ENCODE results near the gene INSYN2B.
"Not testable (repeated sequence)": the region's sequence is repeated elsewhere in the genome, so short reads cannot be mapped to it uniquely, and the experiment has no call there.

The INSYN2B gene

GRCh38 chr5:169848271-169848670 lies 132.0 kb downstream of the INSYN2B start:
- DNase-seq (ENCODE audit: low read depth), result no peak

- no peak for DNase-seq (ENCODE audit: low read depth)
These were observed 132.8 kb downstream of the INSYN2B start for GRCh38 chr5:169847519-169847918.

- no peak for DNase-seq (ENCODE audit: low read depth)
These were observed 137.6 kb downstream of the INSYN2B start for GRCh38 chr5:169842699-169843098.

- no peak for DNase-seq (ENCODE audit: low read depth)
These were observed 139.9 kb downstream of the INSYN2B start for GRCh38 chr5:169840405-169840804.

GRCh38 chr5:169838688-169839087 lies 141.6 kb downstream of the INSYN2B start:
- DNase-seq (ENCODE audit: low read depth), result no peak

GRCh38 chr5:169837686-169838085 lies 142.6 kb downstream of the INSYN2B start:
- no peak for DNase-seq (ENCODE audit: low read depth)

GRCh38 chr5:169836835-169837536 lies 143.3 kb downstream of the INSYN2B start:
- DNase-seq (ENCODE audit: low read depth), result no peak

GRCh38 chr5:169834540-169834939 lies 145.8 kb downstream of the INSYN2B start:
- DNase-seq (ENCODE audit: low read depth), result not testable (repeated sequence)

- DNase-seq (ENCODE audit: low read depth), result not testable (repeated sequence)
These were observed 146.5 kb downstream of the INSYN2B start for GRCh38 chr5:169833681-169834292.

GRCh38 chr5:169832845-169833244 lies 147.4 kb downstream of the INSYN2B start:
- no peak for DNase-seq (ENCODE audit: low read depth)

- no peak for DNase-seq (ENCODE audit: low read depth)
These were observed 148.0 kb downstream of the INSYN2B start for GRCh38 chr5:169832304-169832703.

GRCh38 chr5:169831331-169831730 lies 149.0 kb downstream of the INSYN2B start:
- no peak for DNase-seq (ENCODE audit: low read depth)

GRCh38 chr5:169828385-169828784 lies 151.9 kb downstream of the INSYN2B start:
- DNase-seq (ENCODE audit: low read depth), result no peak

GRCh38 chr5:169827769-169828168 lies 152.5 kb downstream of the INSYN2B start:
- DNase-seq (ENCODE audit: low read depth), result no peak

- peak; percentile 41 for DNase-seq (ENCODE audit: low read depth)
These were observed 153.7 kb downstream of the INSYN2B start for GRCh38 chr5:169826618-169827017.

GRCh38 chr5:169817031-169817430 lies 163.3 kb downstream of the INSYN2B start:
- DNase-seq (ENCODE audit: low read depth), result no peak

GRCh38 chr5:169814522-169814921 lies 165.8 kb downstream of the INSYN2B start:
- no peak for DNase-seq (ENCODE audit: low read depth)
